GM11168 (cell line): Measurements from ENCODE around the gene TSPAN16.

ENCODE experiments used
- in situ Hi-C: fragments of 300-500 bp; cut with MboI; formaldehyde crosslinking; loops from one replicate; pipeline ENCODE4 v1.12.0; 2022; ENCODE audit warnings: low sequenced_read_pairs; ENCODE audit not compliant: unreplicated experiment

The TSPAN16 gene

DNA sequence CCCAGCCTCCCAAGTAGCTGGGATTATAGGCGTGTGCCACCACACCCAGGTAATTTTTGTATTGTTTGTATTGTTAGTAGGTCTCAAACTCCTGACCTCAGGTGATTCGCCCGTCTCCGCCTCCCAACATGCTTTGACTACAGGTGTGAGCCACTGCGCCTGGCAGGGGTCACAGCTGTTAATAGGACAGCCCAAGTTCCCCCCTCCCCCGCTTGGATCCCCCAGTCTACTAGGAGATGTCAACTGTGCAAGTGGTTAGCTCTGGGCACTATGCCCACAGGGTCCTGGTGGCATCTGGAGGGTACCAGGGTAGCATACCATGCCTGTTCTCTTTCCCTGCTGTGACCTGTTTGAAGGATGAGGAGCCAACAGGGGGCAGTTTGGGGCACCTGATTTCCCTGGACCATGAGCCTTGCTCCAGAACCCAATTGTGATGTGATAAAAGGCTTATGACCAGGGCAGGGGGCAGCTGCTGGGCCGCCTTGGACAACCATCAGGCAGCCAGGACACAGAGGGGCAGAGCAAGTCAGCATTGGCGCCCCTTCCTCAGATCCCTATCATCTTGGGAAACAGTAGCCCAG, at the start of gene TSPAN16:
Gene TSPAN16 (plus strand): TSS at position 496 of the 581 bp plus-strand sequence. CDS start 138 bp downstream, outside the sequence.
- in situ Hi-C loops = no loop called here

GRCh38 chr19:11246941-11247340, 49.0 kb upstream of the TSPAN16 start:
- in situ Hi-C loops = no loop called here

GRCh38 chr19:11247391-11247790, 48.6 kb upstream of the TSPAN16 start:
- in situ Hi-C loops = no loop called here

- in situ Hi-C loops = no loop called here
These were observed 48.0 kb upstream of the TSPAN16 start for GRCh38 chr19:11247934-11248333.

DNA sequence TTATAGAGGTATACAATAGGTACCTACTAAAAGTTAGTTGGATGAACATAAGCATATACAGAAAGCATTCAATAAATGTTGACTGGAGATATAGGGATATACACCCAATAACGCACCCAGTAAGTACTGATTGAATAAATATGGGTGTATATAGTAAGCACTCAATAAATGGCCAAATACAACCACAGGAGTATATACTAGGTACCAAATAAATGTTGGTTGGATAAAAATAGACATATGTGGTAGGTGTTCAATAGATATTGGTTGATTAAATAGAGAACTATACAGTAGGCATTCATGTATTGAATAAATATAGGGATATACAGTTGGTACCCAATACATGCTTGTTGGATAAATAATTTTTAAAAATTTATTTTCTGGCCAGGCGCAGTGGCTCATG, 47.1 kb upstream of the TSPAN16 start:
- in situ Hi-C loops = no loop called here

DNA sequence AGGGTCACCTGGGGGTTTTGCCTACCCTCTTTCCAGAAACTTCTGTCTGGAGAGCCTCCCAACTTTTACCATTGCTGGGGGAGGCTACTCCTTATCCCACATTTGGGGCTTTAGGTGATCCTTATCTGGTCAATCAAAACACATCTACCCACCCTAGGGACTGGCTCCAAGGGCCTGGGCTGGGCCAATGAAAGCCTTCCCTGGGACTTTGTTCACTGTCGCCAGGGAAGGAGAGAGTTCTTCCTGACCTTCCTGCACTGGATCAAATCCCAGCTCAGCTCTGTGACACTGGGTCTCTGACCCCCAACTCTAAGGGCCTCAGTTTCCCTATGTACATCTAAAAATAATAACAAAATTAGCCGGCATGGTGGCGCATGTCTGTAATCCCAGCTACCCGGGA, 44.7 kb upstream of the TSPAN16 start:
- in situ Hi-C loops = no loop called here

- in situ Hi-C loops = no loop called here
These were observed 44.2 kb upstream of the TSPAN16 start for GRCh38 chr19:11251650-11252314.

DNA sequence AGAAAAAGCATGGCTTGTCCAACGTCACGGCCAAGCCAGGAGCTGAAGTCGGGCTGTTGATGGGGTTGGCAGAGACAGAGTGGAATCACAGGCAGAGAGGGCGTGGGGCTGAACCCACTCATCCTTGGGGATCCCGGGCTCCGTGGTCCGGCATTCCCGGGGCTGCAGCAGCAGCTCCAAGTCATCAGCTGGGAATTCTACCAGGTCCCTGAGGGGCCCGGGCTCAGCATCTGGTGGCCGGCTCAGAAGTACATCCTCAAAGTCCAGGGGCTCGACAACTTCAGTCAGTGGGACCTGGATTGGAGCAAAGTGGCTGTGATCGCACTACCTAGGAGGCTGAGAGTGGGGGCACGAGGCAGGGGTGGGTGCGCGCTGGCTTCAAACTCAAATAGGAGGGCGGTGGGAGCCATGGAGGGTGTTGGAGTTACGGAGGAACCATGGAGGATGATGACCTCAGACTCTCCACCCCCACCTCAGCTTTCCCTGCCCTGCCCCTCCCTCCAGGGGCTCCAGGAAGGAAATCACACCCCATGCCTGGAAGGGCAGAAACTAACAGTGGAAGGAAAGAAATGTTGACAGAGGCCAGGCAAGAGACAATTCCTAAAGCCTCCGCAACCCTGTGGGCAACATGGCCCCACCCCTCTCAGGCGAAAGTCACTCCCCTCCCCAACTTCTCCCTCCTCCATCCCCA, 43.1 kb upstream of the TSPAN16 start:
- in situ Hi-C loops = no loop called here

DNA sequence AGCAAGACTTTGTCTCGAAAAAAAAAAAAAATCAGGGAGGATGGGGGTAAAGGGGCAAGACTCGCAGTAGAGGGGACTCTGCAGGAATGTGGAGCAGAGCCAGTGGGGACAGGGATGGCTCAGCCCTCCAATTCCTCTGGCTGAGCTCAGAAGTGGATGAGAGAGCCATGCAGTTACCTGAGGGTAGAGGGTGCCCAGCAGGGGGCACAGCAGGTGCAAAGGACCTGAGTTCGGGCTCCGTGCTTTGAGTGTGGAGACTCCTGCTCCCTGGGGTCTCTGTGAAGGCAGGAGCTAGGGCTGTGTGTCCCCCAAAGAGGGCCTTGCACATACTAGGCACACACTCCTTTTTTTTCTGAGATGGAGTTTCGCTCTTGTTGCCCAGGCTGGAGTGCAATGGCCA, 41.3 kb upstream of the TSPAN16 start:
- in situ Hi-C loops = no loop called here

DNA sequence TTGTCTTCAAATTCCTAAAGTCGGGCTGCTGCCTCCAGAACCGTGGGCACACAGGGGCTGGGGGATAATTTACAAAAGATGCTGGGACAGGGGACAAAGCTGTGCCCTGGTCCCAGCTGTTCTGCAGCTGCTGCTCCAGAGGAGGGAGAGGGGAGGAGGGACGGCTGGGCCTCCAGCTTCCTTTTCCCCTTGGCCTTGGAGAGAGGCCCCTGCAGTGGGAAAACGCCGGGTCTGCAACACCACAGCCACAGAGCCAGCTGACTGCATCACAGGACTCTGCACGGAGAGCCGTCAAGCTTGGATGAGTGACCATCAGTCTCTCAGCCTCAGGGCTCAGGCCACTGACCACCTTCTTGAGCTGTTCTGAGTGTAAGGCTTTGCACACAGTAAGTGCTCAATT, 39.8 kb upstream of the TSPAN16 start:
- in situ Hi-C loops = no loop called here

- in situ Hi-C loops = no loop called here
These were observed 38.0 kb upstream of the TSPAN16 start for GRCh38 chr19:11257846-11258380.

- in situ Hi-C loops = no loop called here
These were observed 35.0 kb upstream of the TSPAN16 start for GRCh38 chr19:11260996-11261395.

DNA sequence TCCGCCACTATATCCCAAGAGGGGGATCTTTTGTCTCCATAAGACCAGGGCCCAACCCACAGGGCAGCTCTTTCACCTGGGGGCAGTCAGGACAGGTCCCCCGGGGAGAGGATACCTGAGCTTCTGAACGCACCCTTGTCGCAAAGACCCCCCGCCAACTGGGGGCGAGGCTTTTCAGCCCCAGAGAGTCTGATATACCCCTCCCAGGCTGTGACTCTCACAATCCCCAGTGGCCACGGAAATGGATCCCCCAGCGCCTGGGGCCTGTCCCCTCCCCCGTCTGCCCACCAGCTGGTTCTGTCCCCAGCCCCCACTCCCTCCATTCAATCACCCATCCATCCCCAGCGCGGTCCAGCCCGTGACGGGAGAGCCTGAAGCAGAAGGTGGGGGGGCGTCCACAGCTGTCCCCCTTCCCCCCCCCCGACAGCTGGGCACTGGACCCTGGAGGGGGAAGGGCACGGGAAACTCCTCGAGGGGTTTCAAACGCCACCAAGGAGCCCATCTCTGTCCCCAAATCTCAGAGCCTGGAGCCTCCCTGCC, 34.5 kb upstream of the TSPAN16 start:
- in situ Hi-C loops = no loop called here

GRCh38 chr19:11261971-11262839, 33.8 kb upstream of the TSPAN16 start, which contains the start of gene DOCK6:
Gene DOCK6 (minus strand): TSS chr19:11262524. CDS start chr19:11262440, 84 bp downstream.
- in situ Hi-C loops = no loop called here

GRCh38 chr19:11263726-11264125, 32.2 kb upstream of the TSPAN16 start:
- in situ Hi-C loops = no loop called here

DNA sequence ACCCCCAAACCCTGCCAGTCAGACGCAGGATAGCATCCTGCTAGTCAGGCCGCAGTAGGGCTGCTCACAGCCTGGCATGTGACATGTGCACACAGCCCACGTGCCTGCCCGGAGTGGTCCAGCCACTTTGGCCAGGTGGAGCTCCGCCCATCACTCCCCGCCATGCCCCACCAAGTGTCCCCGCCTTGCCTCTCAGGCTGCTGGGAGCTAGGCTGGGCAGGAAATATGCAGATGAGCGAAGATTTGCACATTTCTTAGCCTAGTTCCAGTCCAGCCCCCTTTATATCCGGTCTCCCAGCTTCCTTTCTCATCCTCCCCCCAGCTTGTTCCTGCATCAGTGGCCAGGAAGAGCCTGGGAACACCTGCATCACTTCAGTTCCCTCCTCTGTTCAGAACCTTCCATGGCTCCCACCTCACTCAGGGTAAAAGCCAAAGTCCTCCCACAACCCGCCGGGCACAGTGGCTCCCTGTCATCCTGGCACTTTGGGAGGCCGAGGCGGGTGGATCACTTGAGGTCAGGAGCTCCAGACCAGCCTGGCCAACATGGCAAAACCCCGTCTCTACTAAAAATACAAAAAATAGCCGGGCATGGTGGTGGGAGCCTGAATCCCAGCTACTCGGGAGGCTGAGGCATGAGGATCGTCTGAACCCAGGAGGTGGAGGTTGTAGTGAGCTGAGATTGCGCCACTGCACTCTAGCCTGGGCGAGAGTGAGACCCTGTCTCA, 31.3 kb upstream of the TSPAN16 start:
- in situ Hi-C loops = no loop called here

DNA sequence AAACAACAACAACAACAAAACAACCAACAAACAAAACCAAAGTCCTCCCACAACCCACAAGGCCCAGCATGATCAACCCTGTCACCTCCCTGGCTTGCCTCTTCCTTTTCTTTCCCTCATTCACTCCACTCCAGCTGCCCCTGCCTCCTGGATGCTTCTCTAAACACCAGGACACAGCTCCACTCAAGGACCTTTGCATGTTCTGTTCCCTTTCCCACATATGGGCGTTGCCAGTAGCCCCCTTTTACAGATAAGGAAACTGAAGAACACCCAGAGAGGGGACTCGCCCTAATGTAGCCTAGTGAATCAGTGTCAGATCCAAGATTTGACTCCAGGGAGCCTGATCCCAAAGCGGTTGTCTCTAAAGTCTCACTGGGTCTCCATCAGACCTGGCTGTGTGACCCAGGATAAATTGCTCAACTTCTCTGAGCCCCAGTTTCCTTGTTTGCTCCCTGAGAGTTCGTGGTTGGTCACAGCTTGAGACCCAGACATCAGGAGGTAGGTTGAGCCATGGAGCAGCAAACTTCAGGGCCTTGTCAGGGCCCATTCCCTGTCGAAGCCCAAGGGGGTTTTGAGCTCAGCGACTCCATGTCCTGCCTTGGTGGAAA, 30.7 kb upstream of the TSPAN16 start:
- in situ Hi-C loops = no loop called here

DNA sequence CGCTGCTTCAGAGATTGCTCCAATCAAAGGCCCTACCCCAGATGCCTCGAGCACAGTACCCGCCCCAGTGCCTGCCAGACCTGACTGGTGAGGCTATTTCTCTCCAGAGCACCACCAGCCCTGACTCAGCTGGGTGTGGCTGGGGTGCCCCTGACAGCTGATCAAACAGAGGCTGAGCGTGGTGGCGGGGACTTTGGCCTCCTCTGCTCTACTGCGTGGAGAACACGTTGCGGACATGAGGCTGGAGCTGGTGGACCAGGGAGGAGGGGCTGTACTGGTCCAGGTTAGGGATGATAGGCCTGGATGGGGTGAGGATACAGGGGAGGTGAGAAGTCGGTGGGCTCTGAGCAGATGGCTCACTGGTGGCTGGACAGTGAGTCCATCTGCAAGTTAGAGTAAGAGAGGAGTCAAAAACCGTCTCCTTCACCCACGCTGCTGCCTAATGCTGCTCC, 30.1 kb upstream of the TSPAN16 start:
- in situ Hi-C loops = no loop called here
